Spleen (tissue), 7 donors: ENCODE measurements around the gene SEMG2.

Experiments used
- CTCF ChIP-seq, 11 experiments: fragments of 200-600 bp in 7 of 11; fragments of 450-650 bp in 4 of 11; sonication (generic) in 4 of 11; IDR thresholded peaks in 8 of 11; conservative IDR thresholded peaks in 3 of 11; 1 replicate in 7 of 11; 2 replicates in 4 of 11; pipeline versions ENCODE4 v1.4.0 to v1.8.0; 2016 to 2021; ENCODE audit warnings: antibody characterized with exemption in 11 of 11, inconsistent platforms in 4 of 11, mild to moderate bottlenecking in 1 of 11
- POLR2AphosphoS5 ChIP-seq, 3 donors: sonication (generic); formaldehyde crosslinking; IDR thresholded peaks; one replicate each; pipeline ENCODE4 v1.5.1; 2017; ENCODE audit warnings: antibody characterized with exemption in 3 of 3
- donor health status: DM: no; HTN: no; CAD: no; lungs with moderate emphysema.
- donor health status: DM: no; HTN: no; CAD: no.
- donor health status: DM: no; HTN: no; CAD: no.

- TF ChIP-seq POLR2AphosphoS5 (IDR thresholded peaks at IDR 0.05) (no peak), CTCF (IDR thresholded peaks at IDR 0.05 in 8 of 11, conservative IDR thresholded peaks at IDR 0.05 in 3 of 11) (no peak)
Measured at GRCh38 chr20:45173522-45173921, 47.7 kb upstream of the SEMG2 start.
